Tibial nerve (tissue), 4 donors: ENCODE data around the gene CRLF2. TPM values are rescaled to one million over a fixed set of nuclear protein-coding genes. Genes with fewer than 3 reads are reported as not detected.
"Not testable (repeated sequence)": the region's sequence is repeated elsewhere in the genome, so short reads cannot be mapped to it uniquely, and the experiment has no call there.

Source experiments
- DNase-seq, 2 donors: peaks; one replicate each; pipeline ENCODE4 v3.0.0-alpha.2; 2019; ENCODE audit warnings: low spot score in 2 of 2
- H3K27ac ChIP-seq, 4 donors: fragments of 200-600 bp; sonication (generic) in 3 of 4; one replicate each; pipeline ENCODE4 v1.5.1; 2017 to 2019; ENCODE audit warnings: mild to moderate bottlenecking in 1 of 4
- H3K27me3 ChIP-seq, 2 donors: fragments of 200-600 bp; sonication (generic) in 1 of 2; one replicate each; pipeline versions ENCODE4 v1.5.1 to v1.6.0; 2017 to 2019
- H3K36me3 ChIP-seq, 3 donors: fragments of 200-600 bp; sonication (generic); one replicate each; pipeline ENCODE4 v1.5.1; 2018 to 2019
- H3K4me1 ChIP-seq, 4 donors: fragments of 200-600 bp; sonication (generic) in 3 of 4; one replicate each; pipeline ENCODE4 v1.5.1; 2017 to 2019
- H3K4me3 ChIP-seq, 4 donors: fragments of 200-600 bp; sonication (generic) in 3 of 4; one replicate each; pipeline ENCODE4 v1.5.1; 2017 to 2019; ENCODE audit warnings: mild to moderate bottlenecking in 1 of 4, moderate library complexity in 1 of 4
- H3K9me3 ChIP-seq, 4 donors: fragments of 200-600 bp; sonication (generic) in 3 of 4; one replicate each; pipeline ENCODE4 v1.5.1; 2017 to 2019
- EP300 ChIP-seq, 2 donors: sonication (generic); formaldehyde crosslinking; IDR thresholded peaks; one replicate each; pipeline ENCODE4 v1.6.1; 2017; ENCODE audit warnings: antibody characterized with exemption in 2 of 2, mild to moderate bottlenecking in 1 of 2
- POLR2A ChIP-seq, 2 donors: fragments of 450-650 bp; IDR thresholded peaks; one replicate each; pipeline ENCODE4 v1.6.1; 2017; ENCODE audit warnings: antibody characterized with exemption in 2 of 2, mild to moderate bottlenecking in 2 of 2, moderate library complexity in 2 of 2
- WGBS, 2 donors: methylation state at CpG; one replicate each; pipeline ENCODE4 v1.1.5; 2018; 5-methylcytosine and 5-hydroxymethylcytosine counted together
- total RNA-seq, 4 donors: library from RNA; depleted of rRNA; stranded (reverse); fragments of >200 nt; gene quantifications; one replicate each; pipeline ENCODE4 v1.1.0, GENCODE V29; 2016
- TF ChIP-seq, protein P1 (sequence below), 5 experiments: fragments of 200-600 bp in 3 of 5; fragments of 450-650 bp in 2 of 5; sonication (generic) in 3 of 5; IDR thresholded peaks; one replicate each; pipeline ENCODE4 v1.5.1; 2016 to 2019; ENCODE audit warnings: antibody characterized with exemption in 5 of 5, mild to moderate bottlenecking in 3 of 5, moderate library complexity in 2 of 5

The CRLF2 gene
- total RNA-seq, 4 donors from 2014 or later: 0.44 to 3.1 (median 0.84) TPM; not detected in 1

- WGBS, 2 donors: 78 to 86% methylated on average over 23 of the region's 23 CpGs
- TF ChIP-seq POLR2A (IDR thresholded peaks at IDR 0.05): no peak
- TF ChIP-seq EP300 (IDR thresholded peaks at IDR 0.05): peak in 1 of 2 donors; percentile 50
- peaks cover 0 to 3% (median 0%) of the 10 kb centered on the region in 4 donors for H3K9me3 ChIP-seq
- no peak overlapping the region for H3K27ac ChIP-seq
- no peak overlapping the region for H3K4me3 ChIP-seq
- no peaks in the 10 kb centered on the region for H3K36me3 ChIP-seq
- no peaks in the 10 kb centered on the region for H3K27me3 ChIP-seq
- peak; percentile 43 to 49 for DNase-seq
- peaks cover 0 to 5% (median 0%) of the 10 kb centered on the region in 4 donors for H3K4me1 ChIP-seq
Measured at GRCh38 chrX:1239681-1240142, 27.3 kb upstream of the CRLF2 start.

DNA sequence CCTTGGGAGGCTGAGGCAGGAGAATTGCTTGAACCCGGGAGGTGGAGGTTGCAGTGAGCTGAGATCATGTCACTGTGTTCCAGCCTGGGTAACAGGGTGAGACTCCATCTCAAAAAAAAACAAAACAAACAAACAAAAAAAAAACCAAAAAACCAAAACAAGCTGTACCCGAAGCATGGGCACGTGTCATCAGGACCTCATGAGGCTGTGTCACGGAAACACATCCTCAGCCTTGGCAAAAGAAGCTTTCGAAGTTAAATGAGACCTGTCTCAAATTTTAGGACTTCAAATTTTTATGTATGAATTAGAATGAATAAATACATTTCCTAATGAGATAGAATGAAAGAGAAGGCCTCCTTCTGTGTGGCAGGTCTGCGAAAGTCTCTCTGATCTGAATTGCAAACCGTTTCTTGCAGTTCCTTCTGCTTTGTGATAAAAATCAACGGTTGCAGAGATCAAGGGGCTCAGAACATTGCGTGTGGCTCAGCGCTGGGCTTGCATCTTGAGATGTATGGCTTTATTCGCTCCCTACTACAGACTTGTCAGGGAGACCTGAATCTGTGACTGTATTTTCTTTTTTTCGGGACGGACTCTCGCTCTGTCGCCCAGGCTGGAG is 19.5 kb upstream of the CRLF2 start:
- Histone ChIP-seq H3K9me3 (no peaks in the 10 kb centered on the region), H3K4me3 (no peak overlapping the region), H3K4me1 (no peaks in the 10 kb centered on the region), H3K27me3 (no peaks in the 10 kb centered on the region), H3K36me3 (no peaks in the 10 kb centered on the region), H3K27ac (no peak overlapping the region)
- WGBS, 2 donors: 65 to 71% methylated on average over 15 of the region's 15 CpGs
- TF ChIP-seq POLR2A (IDR thresholded peaks at IDR 0.05) (no peak), EP300 (IDR thresholded peaks at IDR 0.05) (no peak)
- TF ChIP-seq, protein P1, sequence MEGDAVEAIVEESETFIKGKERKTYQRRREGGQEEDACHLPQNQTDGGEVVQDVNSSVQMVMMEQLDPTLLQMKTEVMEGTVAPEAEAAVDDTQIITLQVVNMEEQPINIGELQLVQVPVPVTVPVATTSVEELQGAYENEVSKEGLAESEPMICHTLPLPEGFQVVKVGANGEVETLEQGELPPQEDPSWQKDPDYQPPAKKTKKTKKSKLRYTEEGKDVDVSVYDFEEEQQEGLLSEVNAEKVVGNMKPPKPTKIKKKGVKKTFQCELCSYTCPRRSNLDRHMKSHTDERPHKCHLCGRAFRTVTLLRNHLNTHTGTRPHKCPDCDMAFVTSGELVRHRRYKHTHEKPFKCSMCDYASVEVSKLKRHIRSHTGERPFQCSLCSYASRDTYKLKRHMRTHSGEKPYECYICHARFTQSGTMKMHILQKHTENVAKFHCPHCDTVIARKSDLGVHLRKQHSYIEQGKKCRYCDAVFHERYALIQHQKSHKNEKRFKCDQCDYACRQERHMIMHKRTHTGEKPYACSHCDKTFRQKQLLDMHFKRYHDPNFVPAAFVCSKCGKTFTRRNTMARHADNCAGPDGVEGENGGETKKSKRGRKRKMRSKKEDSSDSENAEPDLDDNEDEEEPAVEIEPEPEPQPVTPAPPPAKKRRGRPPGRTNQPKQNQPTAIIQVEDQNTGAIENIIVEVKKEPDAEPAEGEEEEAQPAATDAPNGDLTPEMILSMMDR (IDR thresholded peaks at IDR 0.05): no peak
- no peak for DNase-seq

DNA sequence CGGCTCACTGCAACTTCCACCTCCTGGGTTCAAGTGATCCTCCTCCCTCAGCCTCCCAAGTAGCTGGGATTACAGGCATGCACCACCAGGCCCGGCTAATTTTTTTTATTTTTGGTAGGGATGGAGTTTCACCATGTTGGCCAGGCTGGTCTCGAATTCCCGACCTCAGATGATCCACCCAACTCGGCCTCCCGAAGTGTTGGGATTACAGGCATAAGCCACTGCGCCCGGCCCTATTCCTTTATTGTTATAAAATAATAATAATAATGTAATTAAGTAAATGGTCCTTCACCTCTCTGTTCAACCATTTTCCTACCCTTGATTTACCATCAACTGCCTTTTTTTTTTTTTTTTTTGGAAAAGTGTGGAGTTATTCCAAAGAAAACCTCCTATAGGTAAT is 15.7 kb upstream of the CRLF2 start:
- 91 to 95% methylated on average over 8 of the region's 8 CpGs for WGBS, 2 donors
- H3K4me3 ChIP-seq, DNase-seq: not testable (repeated sequence)

GRCh38 chrX:1226249-1226648 is 13.8 kb upstream of the CRLF2 start:
- no peaks in the 10 kb centered on the region for H3K36me3 ChIP-seq
- TF ChIP-seq, protein P1 (IDR thresholded peaks at IDR 0.05): no peak
- TF ChIP-seq EP300 (IDR thresholded peaks at IDR 0.05): no peak
- no peak for TF ChIP-seq POLR2A (IDR thresholded peaks at IDR 0.05)
- no peaks in the 10 kb centered on the region for H3K27me3 ChIP-seq
- H3K4me3 ChIP-seq: no peak overlapping the region
- H3K9me3 ChIP-seq: peaks cover 0 to 27% (median 2%) of the 10 kb centered on the region in 4 donors
- H3K27ac ChIP-seq: no peak overlapping the region
- DNase-seq: no peak
- no peaks in the 10 kb centered on the region for H3K4me1 ChIP-seq

More for the DNA sequence above, 15.7 kb upstream of the CRLF2 start:
- H3K27me3 ChIP-seq, H3K9me3 ChIP-seq, H3K4me1 ChIP-seq, H3K36me3 ChIP-seq, H3K27ac ChIP-seq: not testable (repeated sequence)

DNA sequence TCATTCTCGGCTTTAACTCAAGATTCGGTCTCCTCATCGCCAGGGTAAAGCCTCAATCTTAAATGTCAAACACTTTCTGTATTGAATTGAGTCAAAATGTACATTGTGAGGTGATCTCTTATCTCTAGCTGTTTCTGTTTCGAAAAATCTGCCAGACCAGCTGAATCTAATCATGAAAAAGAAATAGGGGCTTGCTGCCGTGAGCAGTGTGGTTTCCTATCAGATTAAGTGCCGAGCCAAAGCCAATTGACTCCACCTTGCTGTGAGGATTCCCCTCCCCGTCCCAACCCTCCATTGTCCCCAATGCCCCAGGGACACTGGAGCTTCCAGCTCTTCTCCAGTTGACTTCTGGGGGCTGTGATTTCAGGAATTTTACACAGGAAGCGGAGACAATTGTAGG is 12.5 kb upstream of the CRLF2 start:
- Histone ChIP-seq H3K4me1 (no peaks in the 10 kb centered on the region), H3K27ac (no peak overlapping the region), H3K9me3 (peaks cover 0 to 29% (median 2%) of the 10 kb centered on the region in 4 donors), H3K4me3 (no peak overlapping the region), H3K27me3 (no peaks in the 10 kb centered on the region), H3K36me3 (no peaks in the 10 kb centered on the region)
- WGBS, 2 donors: 39 to 47% methylated on average over 8 of the region's 8 CpGs
- DNase-seq: no peak
- TF ChIP-seq POLR2A (IDR thresholded peaks at IDR 0.05): no peak
- TF ChIP-seq, protein P1 (IDR thresholded peaks at IDR 0.05): no peak

GRCh38 chrX:1223242-1223600 is 10.8 kb upstream of the CRLF2 start:
- Histone ChIP-seq H3K4me3 (no peak overlapping the region), H3K9me3 (peaks cover 0 to 29% (median 2%) of the 10 kb centered on the region in 4 donors), H3K4me1 (no peaks in the 10 kb centered on the region), H3K27me3 (no peaks in the 10 kb centered on the region), H3K36me3 (no peaks in the 10 kb centered on the region), H3K27ac (no peak overlapping the region)
- no peak for DNase-seq
- TF ChIP-seq POLR2A (IDR thresholded peaks at IDR 0.05) (no peak), EP300 (IDR thresholded peaks at IDR 0.05) (no peak)
- TF ChIP-seq, protein P1 (IDR thresholded peaks at IDR 0.05): no peak
